Fibroblast of mammary gland (primary cell): ENCODE measurements around the gene OTUB1.
A peak's percentile ranks its signal among the peaks of the same experiment; 100 is the strongest.

Experiments used
- DNase-seq: peaks from one replicate; pipeline ENCODE4 v3.0.0-alpha.2; 2010; ENCODE audit warnings: low read depth
- H3K4me3 ChIP-seq: 2 replicates; pipeline ENCODE4 v1.5.1; 2011; ENCODE audit warnings: low read depth, mild to moderate bottlenecking, low read length, moderate library complexity; ENCODE audit not compliant: control insufficient read depth
- TF ChIP-seq, protein P1 (sequence below): conservative IDR thresholded peaks from 2 replicates; pipeline ENCODE4 v1.5.1; 2011; ENCODE audit warnings: low read depth, low read length, inconsistent platforms; ENCODE audit not compliant: control insufficient read depth, insufficient read depth

Gene OTUB1

DNA sequence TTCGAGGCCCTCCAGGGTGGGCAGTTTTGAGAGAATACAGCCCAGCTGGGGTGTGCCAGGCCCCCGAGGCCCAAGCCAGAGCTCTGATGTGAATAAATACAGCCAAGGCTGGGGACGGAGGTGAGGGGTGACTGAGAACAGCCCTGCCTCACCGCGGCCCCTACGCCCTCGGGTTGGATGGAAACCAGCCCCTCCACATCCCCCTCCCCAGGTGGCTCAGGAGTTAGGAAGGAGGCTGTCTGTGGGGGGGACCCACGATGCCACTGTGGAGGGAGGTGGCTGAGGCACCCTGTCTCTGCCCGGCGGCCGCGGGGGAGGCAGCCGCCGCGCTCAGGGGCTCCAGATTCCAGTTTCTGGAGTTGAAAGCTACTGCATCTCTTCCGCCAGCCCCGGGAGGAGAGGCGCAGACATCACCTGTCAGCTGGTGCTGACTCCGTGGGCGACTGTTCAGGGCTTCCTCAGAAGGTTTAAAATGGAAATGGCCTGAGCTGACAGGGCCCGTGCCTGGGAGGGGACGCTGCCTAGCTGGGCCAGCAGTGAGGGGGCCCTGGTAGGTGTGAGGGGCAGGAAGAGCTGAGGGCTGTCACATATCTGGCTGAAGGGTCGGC, 50.9 kb downstream of the OTUB1 start:
- TF ChIP-seq, protein P1, sequence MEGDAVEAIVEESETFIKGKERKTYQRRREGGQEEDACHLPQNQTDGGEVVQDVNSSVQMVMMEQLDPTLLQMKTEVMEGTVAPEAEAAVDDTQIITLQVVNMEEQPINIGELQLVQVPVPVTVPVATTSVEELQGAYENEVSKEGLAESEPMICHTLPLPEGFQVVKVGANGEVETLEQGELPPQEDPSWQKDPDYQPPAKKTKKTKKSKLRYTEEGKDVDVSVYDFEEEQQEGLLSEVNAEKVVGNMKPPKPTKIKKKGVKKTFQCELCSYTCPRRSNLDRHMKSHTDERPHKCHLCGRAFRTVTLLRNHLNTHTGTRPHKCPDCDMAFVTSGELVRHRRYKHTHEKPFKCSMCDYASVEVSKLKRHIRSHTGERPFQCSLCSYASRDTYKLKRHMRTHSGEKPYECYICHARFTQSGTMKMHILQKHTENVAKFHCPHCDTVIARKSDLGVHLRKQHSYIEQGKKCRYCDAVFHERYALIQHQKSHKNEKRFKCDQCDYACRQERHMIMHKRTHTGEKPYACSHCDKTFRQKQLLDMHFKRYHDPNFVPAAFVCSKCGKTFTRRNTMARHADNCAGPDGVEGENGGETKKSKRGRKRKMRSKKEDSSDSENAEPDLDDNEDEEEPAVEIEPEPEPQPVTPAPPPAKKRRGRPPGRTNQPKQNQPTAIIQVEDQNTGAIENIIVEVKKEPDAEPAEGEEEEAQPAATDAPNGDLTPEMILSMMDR = no peak
- H3K4me3 ChIP-seq = no peak overlapping the region
- DNase-seq = no peak

GRCh38 chr11:64038500-64038899, 52.3 kb downstream of the OTUB1 start:
- TF ChIP-seq, protein P1 = no peak
- DNase-seq = no peak
- H3K4me3 ChIP-seq = no peak overlapping the region

GRCh38 chr11:64039012-64039665, 52.9 kb downstream of the OTUB1 start:
- DNase-seq = no peak
- no peak overlapping the region for H3K4me3 ChIP-seq
- TF ChIP-seq, protein P1 = no peak

GRCh38 chr11:64040684-64041322, 54.6 kb downstream of the OTUB1 start:
- H3K4me3 ChIP-seq = no peak overlapping the region
- TF ChIP-seq, protein P1 = peak; percentile 24
- no peak for DNase-seq

DNA sequence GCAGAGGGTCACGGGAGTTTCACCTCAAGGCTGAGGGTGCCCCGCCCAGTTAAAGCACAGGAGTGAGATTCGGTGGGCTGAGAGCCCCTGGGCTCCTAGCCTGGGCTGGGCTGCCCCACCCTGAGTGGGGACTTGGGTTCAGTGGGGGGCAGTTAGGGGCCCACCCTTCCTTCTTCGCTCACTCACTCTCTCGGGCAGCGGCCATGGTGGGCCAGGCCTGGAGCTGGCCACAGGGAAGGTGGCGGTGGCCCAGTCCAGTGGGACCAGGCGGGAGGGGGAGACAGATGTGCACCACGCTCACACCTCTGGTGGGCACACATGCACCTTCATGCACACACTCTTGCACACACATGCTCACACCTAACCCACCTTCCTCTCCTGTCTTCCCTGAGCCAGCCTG, 55.6 kb downstream of the OTUB1 start:
- H3K4me3 ChIP-seq = no peak overlapping the region
- no peak for DNase-seq
- TF ChIP-seq, protein P1 = no peak

- TF ChIP-seq, protein P1 = no peak
- no peak overlapping the region for H3K4me3 ChIP-seq
- no peak for DNase-seq
Measured at GRCh38 chr11:64042301-64042700, 56.1 kb downstream of the OTUB1 start.

DNA sequence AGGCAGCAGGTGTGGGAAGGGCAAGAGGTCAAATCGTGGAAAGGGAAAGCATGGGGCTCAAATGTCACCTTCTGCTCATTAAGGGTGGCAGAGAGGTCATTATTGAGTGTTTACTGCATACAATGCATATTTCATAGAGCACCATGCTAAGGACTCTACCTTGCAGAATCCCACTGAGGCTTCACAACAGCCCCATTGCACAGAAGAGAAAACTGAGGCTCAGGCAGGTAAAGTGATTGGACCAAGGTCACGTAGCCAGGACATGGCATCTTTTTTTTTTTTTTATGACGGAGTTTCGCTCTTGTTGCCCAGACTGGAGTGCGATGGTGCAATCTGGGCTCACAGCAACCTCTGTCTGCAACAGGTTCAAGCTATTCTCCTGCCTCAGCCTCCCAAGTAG, 57.3 kb downstream of the OTUB1 start:
- no peak for DNase-seq

More for the DNA sequence above, 57.3 kb downstream of the OTUB1 start:
- TF ChIP-seq, protein P1 = no peak
- H3K4me3 ChIP-seq = no peak overlapping the region
